Measurements from ENCODE around the gene PALLD. TPM values are rescaled to one million over a fixed set of nuclear protein-coding genes. Genes with fewer than 3 reads are reported as not detected.

Gene PALLD
- total RNA-seq, 1 experiment from 2014 or later: 166 TPM

GRCh38 chr4:168796362-168797106, 299.7 kb downstream of the PALLD start:
- ChIA-PET RAD21 (ENCODE audit: low non-redundant PET in 1 of 2, low total read pairs in 2 of 2, uncharacterized antibody in 2 of 2, unreplicated experiment in 2 of 2) (no interaction called here), CTCF (no interaction called here), POLR2A (interaction anchor here (1.0 kb wide), 1 partner anchor 35 kb away, joined by 3 read pairs; no protein-coding TSS in a partner anchor)
- H2AFZ ChIP-seq (ENCODE audit: low read depth, low read length, poor library complexity, severe bottlenecking): peak overlapping the region; percentile 35
- TF ChIP-seq TCF7L2 (IDR thresholded peaks at IDR 0.05; ENCODE audit: borderline replicate concordance, extremely low read depth, insufficient read depth, insufficient read length): no peak
- peak; percentile 47 for TF ChIP-seq SP1 (IDR thresholded peaks at IDR 0.05; ENCODE audit: low read depth)
- no peak for TF ChIP-seq POLR2A (IDR thresholded peaks at IDR 0.05; ENCODE audit: borderline replicate concordance, extremely low read depth, insufficient read depth, insufficient read length)
- peak; percentile 62 for TF ChIP-seq FOSL1 (IDR thresholded peaks at IDR 0.05; ENCODE audit: low read depth)
- TF ChIP-seq JUND (IDR thresholded peaks at IDR 0.05): peak; percentile 66
- 0 out of 2 replicates have a peak, but pooled peaks have one; percentile 62 for TF ChIP-seq CBX3 (IDR thresholded peaks at IDR 0.05; ENCODE audit: low read depth)
- TF ChIP-seq, protein P1, sequence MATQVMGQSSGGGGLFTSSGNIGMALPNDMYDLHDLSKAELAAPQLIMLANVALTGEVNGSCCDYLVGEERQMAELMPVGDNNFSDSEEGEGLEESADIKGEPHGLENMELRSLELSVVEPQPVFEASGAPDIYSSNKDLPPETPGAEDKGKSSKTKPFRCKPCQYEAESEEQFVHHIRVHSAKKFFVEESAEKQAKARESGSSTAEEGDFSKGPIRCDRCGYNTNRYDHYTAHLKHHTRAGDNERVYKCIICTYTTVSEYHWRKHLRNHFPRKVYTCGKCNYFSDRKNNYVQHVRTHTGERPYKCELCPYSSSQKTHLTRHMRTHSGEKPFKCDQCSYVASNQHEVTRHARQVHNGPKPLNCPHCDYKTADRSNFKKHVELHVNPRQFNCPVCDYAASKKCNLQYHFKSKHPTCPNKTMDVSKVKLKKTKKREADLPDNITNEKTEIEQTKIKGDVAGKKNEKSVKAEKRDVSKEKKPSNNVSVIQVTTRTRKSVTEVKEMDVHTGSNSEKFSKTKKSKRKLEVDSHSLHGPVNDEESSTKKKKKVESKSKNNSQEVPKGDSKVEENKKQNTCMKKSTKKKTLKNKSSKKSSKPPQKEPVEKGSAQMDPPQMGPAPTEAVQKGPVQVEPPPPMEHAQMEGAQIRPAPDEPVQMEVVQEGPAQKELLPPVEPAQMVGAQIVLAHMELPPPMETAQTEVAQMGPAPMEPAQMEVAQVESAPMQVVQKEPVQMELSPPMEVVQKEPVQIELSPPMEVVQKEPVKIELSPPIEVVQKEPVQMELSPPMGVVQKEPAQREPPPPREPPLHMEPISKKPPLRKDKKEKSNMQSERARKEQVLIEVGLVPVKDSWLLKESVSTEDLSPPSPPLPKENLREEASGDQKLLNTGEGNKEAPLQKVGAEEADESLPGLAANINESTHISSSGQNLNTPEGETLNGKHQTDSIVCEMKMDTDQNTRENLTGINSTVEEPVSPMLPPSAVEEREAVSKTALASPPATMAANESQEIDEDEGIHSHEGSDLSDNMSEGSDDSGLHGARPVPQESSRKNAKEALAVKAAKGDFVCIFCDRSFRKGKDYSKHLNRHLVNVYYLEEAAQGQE (IDR thresholded peaks at IDR 0.05; ENCODE audit: low read depth): no peak
- H3K4me3 ChIP-seq (replicated peaks in 1 of 2; ENCODE audit: low read depth in 1 of 2, low read length in 2 of 2): peak overlapping the region in 1 of 2 experiments; percentile 25; a peak in 2 of 4 replicates
- H3K36me3 ChIP-seq (ENCODE audit: control insufficient read depth in 1 of 2, insufficient read depth in 2 of 2, low read length in 2 of 2): no peaks in the 10 kb centered on the region
- peak overlapping the region; percentile 55 for H3K27ac ChIP-seq (ENCODE audit: low read depth, low read length)
- DNase-seq (ENCODE audit: low read depth, low spot score) (peak; percentile 52), ATAC-seq (peak; percentile 96)
- no peaks in the 10 kb centered on the region for H3K79me2 ChIP-seq (ENCODE audit: insufficient read depth, low read length)
- H4K20me1 ChIP-seq (ENCODE audit: insufficient read depth): no peaks in the 10 kb centered on the region
- H3K27me3 ChIP-seq (ENCODE audit: insufficient read depth, low read length): no peaks in the 10 kb centered on the region
- BruUV-seq (replicated peaks): no TSS peak
- peaks cover 24 to 40% of the 10 kb centered on the region in 2 experiments for H3K4me1 ChIP-seq (ENCODE audit: control insufficient read depth in 1 of 2, insufficient read depth in 2 of 2, low read length in 2 of 2)
- intact Hi-C loops (cut with micrococcal nuclease): no loop called here
- H3K9me2 ChIP-seq (ENCODE audit: insufficient read depth): no peaks in the 10 kb centered on the region
- no peaks in the 10 kb centered on the region for H3K9me3 ChIP-seq (ENCODE audit: control insufficient read depth in 1 of 2, insufficient read depth in 1 of 2, low read depth in 1 of 2, low read length in 2 of 2)
- peak overlapping the region; percentile 75 for H3K4me2 ChIP-seq (ENCODE audit: low read length)
- peak overlapping the region; percentile 11 for H3K9ac ChIP-seq (ENCODE audit: low read length)
